GM23248 (cell line): ENCODE results near the gene ATP6V1C2. TPM values are rescaled to one million over a fixed set of nuclear protein-coding genes. Genes with fewer than 3 reads are reported as not detected.

Experiments used
- DNase-seq: peaks from one replicate; pipeline ENCODE4 v3.0.0-alpha.2; 2015
- H2AFZ ChIP-seq: fragments of 200-600 bp; sonication (generic); 2 replicates; pipeline ENCODE4 v1.6.1; 2016; ENCODE audit warnings: antibody characterized with exemption
- H3F3A ChIP-seq: fragments of 200-600 bp; sonication (generic); 2 replicates; pipeline ENCODE4 v1.6.1; 2016; ENCODE audit warnings: mild to moderate bottlenecking, antibody characterized with exemption, mixed run types; ENCODE audit not compliant: insufficient read depth
- H3K27ac ChIP-seq: fragments of 200-600 bp; sonication (generic); 2 replicates; pipeline ENCODE4 v1.5.1; 2016; ENCODE audit warnings: mild to moderate bottlenecking
- H3K27me3 ChIP-seq: fragments of 200-600 bp; sonication (generic); replicated peaks from 2 replicates; pipeline ENCODE4 v1.6.1; 2016; ENCODE audit warnings: mild to moderate bottlenecking; ENCODE audit not compliant: insufficient read depth
- H3K36me3 ChIP-seq: fragments of 200-600 bp; sonication (generic); 2 replicates; pipeline ENCODE4 v1.6.1; 2016; ENCODE audit warnings: low read depth, mild to moderate bottlenecking
- H3K4me1 ChIP-seq: fragments of 200-600 bp; sonication (generic); 2 replicates; pipeline ENCODE4 v1.6.1; 2016; ENCODE audit warnings: mild to moderate bottlenecking; ENCODE audit not compliant: insufficient read depth
- H3K4me2 ChIP-seq: fragments of 200-600 bp; sonication (generic); one replicate; pipeline ENCODE4 v1.6.1; 2016; ENCODE audit warnings: mild to moderate bottlenecking; ENCODE audit not compliant: unreplicated experiment
- H3K4me3 ChIP-seq: fragments of 200-600 bp; sonication (generic); 2 replicates; pipeline ENCODE4 v1.5.1; 2016; ENCODE audit warnings: mild to moderate bottlenecking
- H3K79me2 ChIP-seq: fragments of 200-600 bp; sonication (generic); 2 replicates; pipeline ENCODE4 v1.6.1; 2016; ENCODE audit warnings: mild to moderate bottlenecking; ENCODE audit not compliant: insufficient read depth
- H3K9ac ChIP-seq: fragments of 200-600 bp; sonication (generic); 2 replicates; pipeline ENCODE4 v1.6.1; 2016; ENCODE audit warnings: mild to moderate bottlenecking
- H3K9me2 ChIP-seq: fragments of 200-600 bp; sonication (generic); 2 replicates; pipeline ENCODE4 v1.6.1; 2016; ENCODE audit warnings: mixed run types, mild to moderate bottlenecking, moderate library complexity; ENCODE audit not compliant: insufficient read depth
- H3K9me3 ChIP-seq: fragments of 200-600 bp; sonication (generic); one replicate; pipeline ENCODE4 v1.6.1; 2017; ENCODE audit warnings: low read depth
- H4K20me1 ChIP-seq: fragments of 200-600 bp; sonication (generic); 2 replicates; pipeline ENCODE4 v1.6.0; 2016; ENCODE audit not compliant: insufficient read depth
- EZH2 ChIP-seq: fragments of 200-600 bp; sonication (generic); IDR thresholded peaks from 2 replicates; pipeline ENCODE4 v1.6.1; 2018; ENCODE audit warnings: antibody characterized with exemption, mild to moderate bottlenecking; ENCODE audit not compliant: insufficient read depth, poor library complexity, severe bottlenecking
- EZH2phosphoT487 ChIP-seq: fragments of 200-600 bp; sonication (generic); IDR thresholded peaks from 2 replicates; pipeline ENCODE4 v1.6.1; 2018; ENCODE audit warnings: antibody characterized with exemption, moderate library complexity, mild to moderate bottlenecking, low read depth; ENCODE audit not compliant: insufficient read depth
- WGBS, 2 experiments: methylation state at CpG; one replicate each; pipeline ENCODE4 v1.1.6; 2015 to 2017; ENCODE audit warnings: low lambda C conversion rate in 2 of 2, low coverage in 1 of 2; ENCODE audit errors: missing lambda C conversion rate in 2 of 2; 5-methylcytosine and 5-hydroxymethylcytosine counted together
- in situ Hi-C: fragments of 300-500 bp; cut with MboI; formaldehyde crosslinking; loops from 2 replicates; pipeline ENCODE4 v1.15.0; 2020
- polyA plus RNA-seq: library from polyadenylated mRNA; unstranded; fragments of >200 nt; fragmentation: Nextera tagmentation; extraction: Ambion mirVana; gene quantifications from 2 replicates; pipeline ENCODE4 v1.2.1, GENCODE V29; 2016
- total RNA-seq: library from RNA; depleted of rRNA; stranded (reverse); fragments of >200 nt; shearing (Covaris generic); gene quantifications from 2 replicates; pipeline ENCODE4 v1.2.3, GENCODE V29; 2014

The ATP6V1C2 gene
- total and polyA plus RNA-seq, 2 experiments from 2014 or later, result 0.53 TPM; not detected in 1

GRCh38 chr2:10830203-10830602 lies 108.8 kb downstream of the ATP6V1C2 start:
- no peaks in the 10 kb centered on the region for H3K9me2 ChIP-seq
- H2AFZ ChIP-seq, result no peak overlapping the region
- TF ChIP-seq EZH2phosphoT487 (no peak), EZH2 (no peak)
- H3K79me2 ChIP-seq, result no peaks in the 10 kb centered on the region
- H3K9ac ChIP-seq, result no peak overlapping the region
- H3K9me3 ChIP-seq, result no peaks in the 10 kb centered on the region
- WGBS, 2 experiments, result 60 to 64% methylated on average over 8 of the region's 8 CpGs
- no peaks in the 10 kb centered on the region for H3K4me1 ChIP-seq
- no peaks in the 10 kb centered on the region for H3K36me3 ChIP-seq
- in situ Hi-C loops, result loop anchor here (10.0 to 25.0 kb wide), 2 partner anchors 607 to 755 kb away; no protein-coding TSS in a partner anchor
- H3F3A ChIP-seq, result no peaks in the 10 kb centered on the region
- peaks cover 58% of the 10 kb centered on the region for H3K27me3 ChIP-seq
- DNase-seq, result no peak
- H4K20me1 ChIP-seq, result no peaks in the 10 kb centered on the region
- no peak overlapping the region for H3K4me2 ChIP-seq
- H3K4me3 ChIP-seq, result no peak overlapping the region
- no peak overlapping the region for H3K27ac ChIP-seq

GRCh38 chr2:10830641-10831399 lies 109.4 kb downstream of the ATP6V1C2 start:
- no peak overlapping the region for H3K9ac ChIP-seq
- no peaks in the 10 kb centered on the region for H3K9me3 ChIP-seq
- H3K4me2 ChIP-seq, result no peak overlapping the region
- H3K27ac ChIP-seq, result no peak overlapping the region
- H2AFZ ChIP-seq, result no peak overlapping the region
- no peaks in the 10 kb centered on the region for H3F3A ChIP-seq
- in situ Hi-C loops, result loop anchor here (10.0 to 25.0 kb wide), 2 partner anchors 606 to 754 kb away; no protein-coding TSS in a partner anchor
- 52 to 54% methylated on average over 28 to 30 of the region's 30 CpGs for WGBS, 2 experiments
- no peaks in the 10 kb centered on the region for H4K20me1 ChIP-seq
- H3K79me2 ChIP-seq, result no peaks in the 10 kb centered on the region
- H3K9me2 ChIP-seq, result no peaks in the 10 kb centered on the region
- H3K36me3 ChIP-seq, result no peaks in the 10 kb centered on the region
- TF ChIP-seq EZH2phosphoT487, result no peak
- no peak for TF ChIP-seq EZH2
- H3K4me3 ChIP-seq, result no peak overlapping the region
- DNase-seq, result no peak
- peaks cover 52% of the 10 kb centered on the region for H3K27me3 ChIP-seq
- H3K4me1 ChIP-seq, result no peaks in the 10 kb centered on the region

GRCh38 chr2:10831400-10831985 lies 110.1 kb downstream of the ATP6V1C2 start:
- WGBS, 2 experiments, result 21 to 28% methylated on average over 16 of the region's 16 CpGs
- H4K20me1 ChIP-seq, result no peaks in the 10 kb centered on the region
- no peak overlapping the region for H3K9ac ChIP-seq
- H2AFZ ChIP-seq, result no peak overlapping the region
- H3K9me2 ChIP-seq, result no peaks in the 10 kb centered on the region
- H3K4me1 ChIP-seq, result no peaks in the 10 kb centered on the region
- no peak overlapping the region for H3K27ac ChIP-seq
- no peaks in the 10 kb centered on the region for H3K79me2 ChIP-seq
- in situ Hi-C loops, result loop anchor here (10.0 to 25.0 kb wide), 2 partner anchors 606 to 753 kb away; no protein-coding TSS in a partner anchor
- no peaks in the 10 kb centered on the region for H3K9me3 ChIP-seq
- DNase-seq, result peak; percentile 7
- H3K4me2 ChIP-seq, result no peak overlapping the region
- no peaks in the 10 kb centered on the region for H3K36me3 ChIP-seq
- H3K27me3 ChIP-seq, result peaks cover 46% of the 10 kb centered on the region
- no peak overlapping the region for H3K4me3 ChIP-seq
- TF ChIP-seq EZH2phosphoT487, result no peak
- TF ChIP-seq EZH2, result no peak
- no peaks in the 10 kb centered on the region for H3F3A ChIP-seq

GRCh38 chr2:10832203-10832936 lies 110.9 kb downstream of the ATP6V1C2 start:
- no peaks in the 10 kb centered on the region for H3K9me2 ChIP-seq
- no peaks in the 10 kb centered on the region for H3K36me3 ChIP-seq
- no peak overlapping the region for H3K4me2 ChIP-seq
- H4K20me1 ChIP-seq, result no peaks in the 10 kb centered on the region
- 17% methylated on average over 28 to 30 of the region's 30 CpGs for WGBS, 2 experiments
- H3K27me3 ChIP-seq, result peaks cover 46% of the 10 kb centered on the region
- no peak overlapping the region for H3K4me3 ChIP-seq
- H3F3A ChIP-seq, result no peaks in the 10 kb centered on the region
- TF ChIP-seq EZH2 (no peak), EZH2phosphoT487 (no peak)
- H3K9me3 ChIP-seq, result no peaks in the 10 kb centered on the region
- no peaks in the 10 kb centered on the region for H3K4me1 ChIP-seq
- no peaks in the 10 kb centered on the region for H3K79me2 ChIP-seq
- in situ Hi-C loops, result loop anchor here (10.0 to 25.0 kb wide), 2 partner anchors 605 to 752 kb away; no protein-coding TSS in a partner anchor
- no peak overlapping the region for H3K9ac ChIP-seq
- DNase-seq, result peak; percentile 88
- no peak overlapping the region for H3K27ac ChIP-seq
- no peak overlapping the region; the same call in 1 of the 2 replicates for H2AFZ ChIP-seq
